A673 (cell line): ENCODE data around the gene GALNT18. TPM values are rescaled to one million over a fixed set of nuclear protein-coding genes. Genes with fewer than 3 reads are reported as not detected.

Source experiments
- BruUV-seq: library from RNA; stranded (reverse); fragments of 400-500 nt; replicated peaks from 2 replicates; lab custom pipeline; 2021; lab: Mats Ljungman, UMichigan
- CTCF ChIA-PET: fragments of 300-600 bp; sonication (Branson Sonifier 250); formaldehyde crosslinking; loops from one replicate; lab custom pipeline; 2022; ENCODE audit warnings: antibody characterized with exemption; lab: Charles Lee
- POLR2A ChIA-PET: fragments of 300-600 bp; sonication (Branson Sonifier 250); formaldehyde crosslinking; loops from one replicate; lab custom pipeline; 2022; ENCODE audit warnings: antibody characterized with exemption; ENCODE audit not compliant: low non-redundant PET; lab: Charles Lee
- DNase-seq: peaks from one replicate; pipeline ENCODE4 v3.0.0-alpha.2; 2015; ENCODE audit warnings: low spot score
- H3K27ac ChIP-seq: fragments of 200-600 bp; sonication (generic); 2 replicates; pipeline ENCODE4 v1.5.1; 2016; ENCODE audit warnings: mixed run types, low read depth, mild to moderate bottlenecking, mixed read lengths, antibody characterized with exemption, low read length; ENCODE audit not compliant: poor library complexity, severe bottlenecking
- H3K27me3 ChIP-seq: fragments of 200-600 bp; sonication (generic); replicated peaks from 2 replicates; pipeline ENCODE4 v1.6.1; 2017; ENCODE audit warnings: mixed run types, low read depth, mild to moderate bottlenecking, mixed read lengths, antibody characterized with exemption, low read length; ENCODE audit not compliant: insufficient read depth, poor library complexity
- H3K36me3 ChIP-seq: fragments of 200-600 bp; sonication (generic); 2 replicates; pipeline ENCODE4 v1.6.1; 2016; ENCODE audit warnings: mixed run types, mild to moderate bottlenecking, mixed read lengths, antibody characterized with exemption, low read length; ENCODE audit not compliant: insufficient read depth, poor library complexity, severe bottlenecking
- H3K4me1 ChIP-seq: fragments of 200-600 bp; sonication (generic); 2 replicates; pipeline ENCODE4 v1.6.1; 2017; ENCODE audit warnings: mixed run types, mild to moderate bottlenecking, mixed read lengths, antibody characterized with exemption, low read length; ENCODE audit not compliant: insufficient read depth, poor library complexity, severe bottlenecking
- H3K4me3 ChIP-seq: fragments of 200-600 bp; sonication (generic); 2 replicates; pipeline ENCODE4 v1.5.1; 2016; ENCODE audit warnings: low read depth, mixed run types, mild to moderate bottlenecking, mixed read lengths, low read length; ENCODE audit not compliant: poor library complexity, severe bottlenecking
- H3K9me3 ChIP-seq: fragments of 200-600 bp; sonication (generic); 2 replicates; pipeline ENCODE4 v1.6.1; 2016; ENCODE audit warnings: mixed run types, low read depth, mild to moderate bottlenecking, mixed read lengths, antibody characterized with exemption, low read length; ENCODE audit not compliant: poor library complexity, severe bottlenecking
- EZH2 ChIP-seq: fragments of 200-600 bp; sonication (generic); IDR thresholded peaks from 2 replicates; pipeline ENCODE4 v1.6.1; 2017; ENCODE audit warnings: borderline replicate concordance, low read depth, mild to moderate bottlenecking, mixed read lengths, antibody characterized with exemption, low read length; ENCODE audit not compliant: poor library complexity, severe bottlenecking
- intact Hi-C: fragments of 100-400 bp; cut with micrococcal nuclease; formaldehyde crosslinking; loops from one replicate; pipeline ENCODE4 v1.10.0; 2022; ENCODE audit not compliant: unreplicated experiment
- total RNA-seq: library from RNA; stranded (reverse); gene quantifications from 2 replicates; pipeline ENCODE4 v1.2.3, GENCODE V29; 2021
- TF ChIP-seq, protein P1 (sequence below): fragments of 300-800, 200-600 bp; sonication (generic); conservative IDR thresholded peaks from 2 replicates; pipeline ENCODE4 v1.5.1; 2017; ENCODE audit warnings: low read depth, mild to moderate bottlenecking, antibody characterized with exemption, low read length, moderate library complexity, mixed read lengths

The GALNT18 gene
- total RNA-seq, 1 experiment from 2014 or later, result 0.37 TPM

GRCh38 chr11:11499300-11499699 lies 122.5 kb downstream of the GALNT18 start:
- Histone ChIP-seq H3K4me3 (no peak overlapping the region), H3K27ac (no peak overlapping the region), H3K27me3 (no peaks in the 10 kb centered on the region), H3K36me3 (no peaks in the 10 kb centered on the region), H3K4me1 (no peaks in the 10 kb centered on the region), H3K9me3 (no peaks in the 10 kb centered on the region)
- no TSS peak for BruUV-seq
- ChIA-PET POLR2A (no interaction called here), CTCF (no interaction called here)
- TF ChIP-seq EZH2, result no peak
- TF ChIP-seq, protein P1, sequence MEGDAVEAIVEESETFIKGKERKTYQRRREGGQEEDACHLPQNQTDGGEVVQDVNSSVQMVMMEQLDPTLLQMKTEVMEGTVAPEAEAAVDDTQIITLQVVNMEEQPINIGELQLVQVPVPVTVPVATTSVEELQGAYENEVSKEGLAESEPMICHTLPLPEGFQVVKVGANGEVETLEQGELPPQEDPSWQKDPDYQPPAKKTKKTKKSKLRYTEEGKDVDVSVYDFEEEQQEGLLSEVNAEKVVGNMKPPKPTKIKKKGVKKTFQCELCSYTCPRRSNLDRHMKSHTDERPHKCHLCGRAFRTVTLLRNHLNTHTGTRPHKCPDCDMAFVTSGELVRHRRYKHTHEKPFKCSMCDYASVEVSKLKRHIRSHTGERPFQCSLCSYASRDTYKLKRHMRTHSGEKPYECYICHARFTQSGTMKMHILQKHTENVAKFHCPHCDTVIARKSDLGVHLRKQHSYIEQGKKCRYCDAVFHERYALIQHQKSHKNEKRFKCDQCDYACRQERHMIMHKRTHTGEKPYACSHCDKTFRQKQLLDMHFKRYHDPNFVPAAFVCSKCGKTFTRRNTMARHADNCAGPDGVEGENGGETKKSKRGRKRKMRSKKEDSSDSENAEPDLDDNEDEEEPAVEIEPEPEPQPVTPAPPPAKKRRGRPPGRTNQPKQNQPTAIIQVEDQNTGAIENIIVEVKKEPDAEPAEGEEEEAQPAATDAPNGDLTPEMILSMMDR, result no peak
- DNase-seq, result no peak
- intact Hi-C loops, result no loop called here

- H3K9me3 ChIP-seq, result no peaks in the 10 kb centered on the region
- TF ChIP-seq EZH2, result no peak
- TF ChIP-seq, protein P1, result no peak
- CTCF ChIA-PET, result no interaction called here
- H3K4me1 ChIP-seq, result no peaks in the 10 kb centered on the region
- POLR2A ChIA-PET, result no interaction called here
- no peak for DNase-seq
- H3K27me3 ChIP-seq, result no peaks in the 10 kb centered on the region
- no TSS peak for BruUV-seq
- H3K36me3 ChIP-seq, result no peaks in the 10 kb centered on the region
- intact Hi-C loops, result no loop called here
- no peak overlapping the region for H3K27ac ChIP-seq
- no peak overlapping the region for H3K4me3 ChIP-seq
These were observed 123.6 kb downstream of the GALNT18 start for GRCh38 chr11:11498195-11498594.

GRCh38 chr11:11496879-11497278 lies 124.9 kb downstream of the GALNT18 start:
- no peak overlapping the region for H3K4me3 ChIP-seq
- H3K27ac ChIP-seq, result no peak overlapping the region
- H3K4me1 ChIP-seq, result no peaks in the 10 kb centered on the region
- H3K27me3 ChIP-seq, result no peaks in the 10 kb centered on the region
- ChIA-PET CTCF (no interaction called here), POLR2A (no interaction called here)
- no peak for DNase-seq
- intact Hi-C loops, result no loop called here
- TF ChIP-seq EZH2, result no peak
- TF ChIP-seq, protein P1, result no peak
- H3K36me3 ChIP-seq, result no peaks in the 10 kb centered on the region
- no TSS peak for BruUV-seq
- H3K9me3 ChIP-seq, result no peaks in the 10 kb centered on the region
